IPS-NIHi11 (cell line): ENCODE data around the gene SCAPER.
"Not testable (repeated sequence)": the region's sequence is repeated elsewhere in the genome, so short reads cannot be mapped to it uniquely, and the experiment has no call there.

Source experiments
- DNase-seq: peaks from one replicate; pipeline ENCODE4 v3.0.0; 2012; ENCODE audit warnings: mixed read lengths, low spot score

The SCAPER gene

GRCh38 chr15:76576523-76577279 lies 328.4 kb downstream of the SCAPER start:
- DNase-seq = no peak

DNA sequence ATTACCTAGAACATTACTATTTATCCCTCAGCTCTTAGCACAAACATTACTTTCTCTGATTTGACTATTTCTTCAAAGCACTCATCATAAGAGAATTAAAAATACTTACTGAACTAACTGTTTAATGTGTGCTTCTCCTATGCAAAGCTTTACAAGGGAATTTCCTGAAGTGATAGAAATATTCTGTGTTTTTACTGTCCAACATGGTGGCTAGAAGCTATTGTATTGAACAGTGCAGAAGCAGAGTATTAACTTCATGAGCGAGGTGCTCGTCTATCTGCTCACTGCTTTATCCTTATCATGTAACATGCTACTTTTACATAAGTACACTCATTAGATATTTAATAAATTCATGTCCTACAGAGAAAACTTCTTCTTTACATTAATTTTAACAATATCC lies 329.5 kb downstream of the SCAPER start:
- no peak for DNase-seq

DNA sequence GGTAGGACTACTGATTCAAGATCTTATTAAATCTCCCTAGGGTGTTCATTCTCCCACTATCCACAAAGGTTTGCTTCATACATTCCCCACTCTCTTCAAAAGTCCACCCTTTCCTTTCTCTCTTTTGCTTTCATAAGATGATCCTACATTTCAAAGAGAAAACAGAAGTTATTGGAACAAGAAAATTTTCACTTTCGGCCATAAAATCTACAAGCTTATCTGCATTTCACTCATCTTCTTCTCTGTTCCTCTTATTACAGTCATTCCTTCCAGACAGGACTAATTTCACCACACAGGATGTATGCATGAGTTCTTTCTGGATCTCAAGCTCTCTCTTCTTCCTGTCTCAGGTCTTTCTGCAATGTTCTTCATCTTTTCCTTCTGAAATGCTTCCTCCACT lies 329.9 kb downstream of the SCAPER start:
- no peak for DNase-seq

DNA sequence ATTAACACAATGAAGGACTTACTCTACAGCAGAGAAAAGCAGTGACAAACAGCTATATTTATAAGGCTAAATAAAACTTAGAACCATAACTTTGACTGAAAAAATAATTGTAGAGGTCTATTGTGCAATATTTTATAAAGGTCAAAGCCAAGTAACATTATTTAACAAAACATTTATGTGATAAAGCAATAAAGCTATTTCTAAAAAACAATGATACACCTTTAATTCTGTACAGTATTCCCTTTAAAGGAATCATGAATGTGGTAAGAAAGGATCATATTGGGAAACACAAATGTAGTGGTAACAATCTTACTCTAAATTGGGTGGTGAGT lies 332.2 kb downstream of the SCAPER start:
- DNase-seq = no peak

- DNase-seq = no peak
Observed at GRCh38 chr15:76566276-76566675, 338.9 kb downstream of the SCAPER start.

DNA sequence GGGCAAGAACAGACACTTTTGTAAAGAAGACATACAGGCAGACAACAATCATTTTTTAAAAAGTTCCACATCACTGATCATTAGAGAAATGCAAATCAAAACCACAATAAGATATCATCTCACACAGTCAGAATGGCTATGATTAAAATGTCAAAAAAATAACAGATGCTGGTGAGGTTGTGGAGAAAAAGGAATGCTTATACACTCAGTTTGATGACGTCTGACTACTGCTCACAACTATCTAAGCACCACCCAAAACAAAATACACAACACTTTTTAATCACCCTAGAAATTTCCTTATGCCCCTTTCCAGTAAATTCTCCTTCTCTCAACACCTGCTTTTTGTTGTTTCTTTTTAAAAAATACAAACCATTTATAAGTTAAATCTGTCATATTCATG lies 339.8 kb downstream of the SCAPER start:
- DNase-seq = no peak

DNA sequence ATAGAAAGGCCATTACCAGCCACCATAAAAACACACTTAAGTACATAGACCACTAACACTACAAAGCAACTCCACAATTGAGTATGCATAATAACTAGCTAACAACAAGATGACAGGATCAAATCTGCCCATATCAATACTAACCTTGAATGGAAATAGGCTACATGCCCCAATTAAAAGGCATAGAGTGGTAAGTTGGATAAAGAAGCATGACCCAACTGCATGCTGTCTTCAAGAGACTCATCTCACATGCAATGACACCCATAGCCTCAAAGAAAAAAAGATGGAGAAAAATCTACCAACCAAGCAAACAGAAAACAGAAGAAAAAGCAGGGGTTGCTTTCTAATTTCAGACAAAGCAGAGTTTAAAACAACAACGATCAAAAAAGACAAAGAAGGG lies 349.9 kb downstream of the SCAPER start:
- no peak for DNase-seq

DNA sequence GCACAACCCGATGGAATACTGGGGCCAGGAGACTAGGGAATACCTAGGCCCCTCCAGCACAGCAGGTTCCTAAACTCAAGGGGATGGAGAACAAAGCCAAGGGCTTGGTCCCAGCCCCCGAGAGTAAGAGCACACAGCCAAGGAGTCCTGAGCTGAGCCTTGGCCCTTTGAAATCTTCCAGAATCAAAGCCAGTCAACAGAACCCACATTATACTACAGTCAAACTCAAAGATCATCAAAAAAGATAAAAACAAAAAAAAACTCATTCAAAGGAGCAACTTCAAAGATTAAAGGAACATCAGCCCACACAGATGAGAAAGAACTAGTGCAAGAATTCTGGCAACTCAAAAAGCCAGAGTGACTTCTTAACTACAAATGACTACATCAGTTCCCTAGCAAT lies 351.6 kb downstream of the SCAPER start:
- DNase-seq = no peak

DNA sequence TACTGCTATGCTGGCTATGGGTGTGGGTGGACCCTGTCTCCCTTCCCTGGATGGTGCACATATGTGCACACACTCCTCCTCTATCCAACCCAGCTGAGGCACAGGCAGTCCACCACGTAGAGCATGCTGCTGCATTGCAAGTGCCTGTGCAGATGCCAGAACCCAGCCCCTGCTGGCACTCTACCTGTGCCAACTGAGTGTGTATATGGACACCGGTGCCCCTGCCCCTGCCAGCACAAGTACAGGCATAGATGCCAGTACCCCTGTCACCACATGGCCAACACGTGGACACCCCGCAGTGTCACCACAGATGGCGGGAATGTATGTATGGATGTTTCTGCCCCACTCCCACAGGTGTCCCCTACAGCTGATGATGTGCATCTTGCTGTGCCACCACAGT lies 352.0 kb downstream of the SCAPER start:
- no peak for DNase-seq

- DNase-seq = no peak
Observed at GRCh38 chr15:76546805-76547204, 358.3 kb downstream of the SCAPER start.

DNA sequence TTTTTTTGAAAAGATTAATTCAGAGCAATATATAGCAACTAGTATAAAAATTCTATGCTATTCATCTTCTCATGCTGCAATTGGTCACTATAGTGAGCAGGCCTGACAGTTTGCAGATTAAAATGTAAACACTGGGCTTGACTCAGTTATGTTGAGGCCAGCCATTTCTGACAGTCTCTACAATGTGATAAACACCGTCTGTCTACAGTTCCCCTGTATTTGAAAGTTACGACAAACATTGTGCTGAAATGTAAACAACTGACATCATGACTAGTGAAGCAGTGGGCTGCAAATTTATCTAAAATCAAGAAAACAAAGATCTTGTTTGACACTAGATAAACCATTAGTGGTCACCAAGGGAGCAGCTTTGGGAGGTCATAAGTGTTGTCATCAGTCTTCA lies 371.1 kb downstream of the SCAPER start:
- DNase-seq = no peak

DNA sequence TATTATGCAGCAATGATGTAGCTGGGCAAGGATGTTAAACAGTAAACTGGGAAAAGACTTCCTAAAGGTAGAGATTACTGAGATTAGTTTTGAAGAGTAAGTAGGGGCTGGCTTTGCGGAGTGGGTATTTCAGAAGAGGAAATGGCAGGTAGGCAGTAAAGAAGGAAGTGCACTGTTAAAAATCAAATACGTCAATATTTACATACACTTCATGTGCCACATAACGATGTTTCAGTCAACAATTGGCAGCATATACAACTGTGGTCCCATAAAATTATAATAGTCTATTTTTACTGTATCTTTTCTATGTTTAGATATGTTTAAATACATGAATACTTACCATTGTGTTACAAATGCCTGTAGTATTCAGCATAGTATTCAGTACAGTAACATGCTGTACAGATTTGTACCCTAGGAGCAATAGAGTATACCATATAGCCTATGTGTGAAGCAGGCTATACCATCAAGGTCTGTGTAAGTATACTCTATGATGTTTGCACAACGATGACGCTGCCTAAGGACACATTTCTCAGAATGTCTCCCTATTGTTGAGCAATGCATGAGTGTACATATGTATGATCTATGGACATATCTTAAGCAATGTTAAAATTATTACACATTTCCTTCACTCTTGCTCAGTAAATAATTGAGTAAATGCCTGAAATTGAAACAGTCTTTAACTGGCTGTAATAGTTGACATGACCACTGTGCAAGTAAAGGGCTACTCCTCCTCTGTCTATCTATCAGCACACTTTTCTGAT lies 371.9 kb downstream of the SCAPER start:
- no peak for DNase-seq

DNA sequence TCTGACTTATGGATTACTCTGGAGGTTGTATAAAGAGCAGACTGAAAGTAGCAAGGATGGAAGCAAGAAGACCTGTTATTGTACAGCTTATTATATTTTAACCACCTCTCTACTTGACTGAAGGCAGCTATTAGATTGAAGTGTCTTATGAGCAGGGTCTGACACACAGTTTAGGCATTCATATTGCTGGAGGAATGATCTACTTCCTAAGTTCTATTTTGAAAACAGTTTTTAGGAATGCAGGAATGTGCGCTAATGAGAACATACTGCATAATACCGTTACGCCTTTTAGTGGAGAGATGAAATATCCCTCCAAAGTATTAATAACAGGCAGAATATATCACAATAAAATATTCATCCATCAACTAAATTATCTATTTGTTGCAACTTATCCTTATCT lies 375.2 kb downstream of the SCAPER start:
- DNase-seq = no peak

GRCh38 chr15:76526111-76526510 lies 379.0 kb downstream of the SCAPER start:
- DNase-seq = no peak

DNA sequence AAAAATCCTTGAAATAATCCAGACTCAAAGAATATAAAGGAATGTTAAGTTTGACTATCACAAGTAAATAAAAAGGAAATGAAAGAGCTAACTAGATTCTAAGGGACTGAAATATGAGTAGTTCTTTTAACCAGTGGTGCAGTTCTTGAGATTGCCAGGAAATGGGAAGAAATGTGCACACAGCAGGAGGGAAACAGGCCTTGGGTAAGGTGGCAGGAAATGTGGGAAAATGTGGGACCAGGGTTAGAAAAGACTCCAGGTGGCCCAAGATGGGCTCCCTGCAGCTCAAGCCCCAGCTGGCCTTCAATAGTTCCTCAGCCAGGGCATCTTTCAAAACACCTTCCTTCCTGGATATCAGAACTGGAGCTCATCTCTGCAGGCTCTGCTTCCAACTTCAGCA lies 387.2 kb downstream of the SCAPER start:
- no peak for DNase-seq

- DNase-seq = no peak
Observed at GRCh38 chr15:76514282-76514681, 390.9 kb downstream of the SCAPER start.

GRCh38 chr15:76512971-76513370 lies 392.2 kb downstream of the SCAPER start:
- no peak for DNase-seq

DNA sequence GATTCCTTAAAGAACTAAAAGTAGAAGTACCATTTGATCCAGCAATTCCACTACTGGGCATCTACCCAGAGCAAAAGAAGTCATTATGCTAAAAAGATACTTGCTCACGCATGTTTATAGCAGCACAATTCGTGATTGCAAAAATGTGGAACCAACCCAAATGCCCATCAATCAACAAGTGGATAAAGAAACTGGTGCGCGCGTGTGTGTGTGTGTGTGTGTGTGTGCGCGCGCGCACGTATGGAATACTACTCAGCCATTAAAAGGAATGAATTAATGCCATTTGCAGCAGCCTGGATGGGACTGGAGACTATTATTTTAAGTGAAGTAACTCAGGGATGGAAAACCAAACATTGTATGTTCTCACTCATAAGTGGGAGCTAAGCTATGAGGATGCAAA lies 394.5 kb downstream of the SCAPER start:
- not testable (repeated sequence) for DNase-seq

GRCh38 chr15:76503804-76504203 lies 401.3 kb downstream of the SCAPER start:
- DNase-seq = no peak

DNA sequence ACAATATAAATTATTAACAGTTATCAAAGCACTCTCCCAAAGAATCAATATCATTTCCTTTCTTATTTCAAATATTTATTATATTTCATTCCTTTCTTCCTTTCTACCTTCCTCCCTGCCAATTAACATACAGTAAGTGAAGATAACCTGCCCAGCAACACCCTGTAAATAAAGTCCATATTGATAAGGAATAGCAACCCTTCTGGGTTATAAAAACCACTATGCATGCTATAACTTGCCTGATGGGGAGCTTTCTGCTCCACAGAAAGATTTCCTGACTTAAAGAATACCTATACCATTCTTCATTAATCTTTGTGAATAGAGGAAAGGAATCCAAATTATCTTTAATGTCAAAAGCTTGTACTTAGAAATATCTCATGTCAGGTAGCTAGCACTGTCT lies 402.0 kb downstream of the SCAPER start:
- no peak for DNase-seq

DNA sequence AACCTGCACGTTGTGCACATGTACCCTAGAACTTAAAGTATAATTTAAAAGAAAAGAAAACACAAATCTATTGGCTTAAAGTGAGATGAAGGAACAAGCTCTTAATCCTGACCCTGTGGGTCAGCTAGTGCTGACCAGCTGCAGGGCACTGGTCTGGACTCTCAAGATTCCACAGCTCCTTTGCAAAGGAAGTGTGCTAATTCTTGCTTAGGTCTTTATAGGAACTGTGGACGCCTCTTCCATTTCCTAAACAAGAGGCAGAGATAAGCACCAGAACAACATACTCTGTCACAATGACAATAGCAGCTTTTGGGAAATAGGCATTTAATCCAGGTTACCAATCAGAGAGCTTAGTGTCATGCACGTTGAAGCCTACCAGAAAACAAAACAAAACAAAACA lies 402.5 kb downstream of the SCAPER start:
- no peak for DNase-seq

- not testable (repeated sequence) for DNase-seq
Observed at GRCh38 chr15:76502185-76502584, 403.0 kb downstream of the SCAPER start.

DNA sequence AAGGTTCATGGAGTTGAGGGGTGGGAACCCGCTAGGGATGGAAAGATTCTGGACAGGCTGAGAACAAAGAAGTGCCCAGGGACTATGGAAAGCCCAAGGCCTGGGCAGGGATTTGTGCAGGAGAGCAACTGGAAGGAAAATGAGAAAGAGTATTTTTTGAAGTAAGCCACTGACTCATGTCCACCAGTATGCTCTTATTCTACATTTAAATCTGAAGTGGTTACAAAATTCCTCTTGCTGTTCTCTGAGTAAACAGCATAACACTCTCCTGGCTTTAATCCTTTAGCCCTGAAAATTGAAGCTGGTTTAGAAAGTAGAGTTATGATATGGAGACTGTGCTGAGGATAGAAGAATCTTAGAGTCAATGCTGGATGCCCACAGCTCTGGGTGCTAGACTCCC lies 403.4 kb downstream of the SCAPER start:
- DNase-seq = no peak

DNA sequence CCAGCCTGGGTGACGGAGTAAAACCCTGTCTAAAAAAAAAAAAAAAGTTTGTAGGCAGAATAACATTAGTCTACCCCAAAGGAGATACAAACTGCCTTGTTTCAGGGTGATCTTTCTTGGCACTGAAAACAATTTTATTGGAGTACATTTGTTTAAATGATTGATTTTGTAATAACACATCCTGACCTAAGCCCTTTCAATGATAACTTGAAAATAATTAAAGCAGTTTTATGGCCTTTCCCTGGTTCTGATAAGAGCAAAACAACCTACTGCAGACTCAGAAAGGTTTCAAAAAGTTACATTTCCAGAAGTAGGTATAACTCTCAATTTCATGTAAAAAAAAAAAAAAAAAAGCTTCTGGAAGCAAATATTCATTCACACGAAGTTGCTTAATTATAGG lies 404.1 kb downstream of the SCAPER start:
- DNase-seq = no peak
